ENCODE measurements around the gene LUC7L.
"Not testable (repeated sequence)": the region's sequence is repeated elsewhere in the genome, so short reads cannot be mapped to it uniquely, and the experiment has no call there.

The LUC7L gene

DNA sequence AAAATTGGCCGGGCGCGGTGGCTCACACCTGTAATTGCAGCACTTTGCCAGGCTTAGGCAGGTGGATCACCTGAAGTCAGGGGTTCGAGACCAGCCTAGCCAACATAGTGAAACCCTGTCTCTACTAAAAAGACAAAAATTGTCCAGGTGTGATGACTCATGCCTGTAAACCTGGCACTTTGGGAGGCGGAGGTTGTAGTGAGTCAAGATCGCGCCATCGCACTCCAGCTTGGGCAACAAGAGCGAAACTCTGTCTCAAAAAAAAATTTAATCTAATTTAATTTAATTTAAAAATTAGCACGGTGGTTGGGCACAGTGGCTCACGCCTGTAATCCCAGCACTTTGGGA is 50.6 kb downstream of the LUC7L start:
- no peak for DNase-seq

DNA sequence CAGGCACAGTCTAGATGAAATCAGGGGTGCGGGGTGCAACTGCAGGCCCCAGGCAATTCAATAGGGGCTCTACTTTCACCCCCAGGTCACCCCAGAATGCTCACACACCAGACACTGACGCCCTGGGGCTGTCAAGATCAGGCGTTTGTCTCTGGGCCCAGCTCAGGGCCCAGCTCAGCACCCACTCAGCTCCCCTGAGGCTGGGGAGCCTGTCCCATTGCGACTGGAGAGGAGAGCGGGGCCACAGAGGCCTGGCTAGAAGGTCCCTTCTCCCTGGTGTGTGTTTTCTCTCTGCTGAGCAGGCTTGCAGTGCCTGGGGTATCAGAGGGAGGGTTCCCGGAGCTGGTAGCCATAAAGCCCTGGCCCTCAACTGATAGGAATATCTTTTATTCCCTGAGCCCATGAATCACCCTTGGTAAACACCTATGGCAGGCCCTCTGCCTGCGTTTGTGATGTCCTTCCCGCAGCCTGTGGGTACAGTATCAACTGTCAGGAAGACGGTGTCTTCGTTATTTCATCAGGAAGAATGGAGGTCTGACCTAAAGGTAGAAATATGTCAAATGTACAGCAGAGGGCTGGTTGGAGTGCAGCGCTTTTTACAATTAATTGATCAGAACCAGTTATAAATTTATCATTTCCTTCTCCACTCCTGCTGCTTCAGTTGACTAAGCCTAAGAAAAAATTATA is 51.1 kb downstream of the LUC7L start:
- DNase-seq = no peak

DNA sequence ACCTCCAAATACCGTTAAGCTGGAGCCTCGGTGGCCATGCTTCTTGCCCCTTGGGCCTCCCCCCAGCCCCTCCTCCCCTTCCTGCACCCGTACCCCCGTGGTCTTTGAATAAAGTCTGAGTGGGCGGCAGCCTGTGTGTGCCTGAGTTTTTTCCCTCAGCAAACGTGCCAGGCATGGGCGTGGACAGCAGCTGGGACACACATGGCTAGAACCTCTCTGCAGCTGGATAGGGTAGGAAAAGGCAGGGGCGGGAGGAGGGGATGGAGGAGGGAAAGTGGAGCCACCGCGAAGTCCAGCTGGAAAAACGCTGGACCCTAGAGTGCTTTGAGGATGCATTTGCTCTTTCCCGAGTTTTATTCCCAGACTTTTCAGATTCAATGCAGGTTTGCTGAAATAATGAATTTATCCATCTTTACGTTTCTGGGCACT is 51.8 kb downstream of the LUC7L start:
- DNase-seq = no peak

DNA sequence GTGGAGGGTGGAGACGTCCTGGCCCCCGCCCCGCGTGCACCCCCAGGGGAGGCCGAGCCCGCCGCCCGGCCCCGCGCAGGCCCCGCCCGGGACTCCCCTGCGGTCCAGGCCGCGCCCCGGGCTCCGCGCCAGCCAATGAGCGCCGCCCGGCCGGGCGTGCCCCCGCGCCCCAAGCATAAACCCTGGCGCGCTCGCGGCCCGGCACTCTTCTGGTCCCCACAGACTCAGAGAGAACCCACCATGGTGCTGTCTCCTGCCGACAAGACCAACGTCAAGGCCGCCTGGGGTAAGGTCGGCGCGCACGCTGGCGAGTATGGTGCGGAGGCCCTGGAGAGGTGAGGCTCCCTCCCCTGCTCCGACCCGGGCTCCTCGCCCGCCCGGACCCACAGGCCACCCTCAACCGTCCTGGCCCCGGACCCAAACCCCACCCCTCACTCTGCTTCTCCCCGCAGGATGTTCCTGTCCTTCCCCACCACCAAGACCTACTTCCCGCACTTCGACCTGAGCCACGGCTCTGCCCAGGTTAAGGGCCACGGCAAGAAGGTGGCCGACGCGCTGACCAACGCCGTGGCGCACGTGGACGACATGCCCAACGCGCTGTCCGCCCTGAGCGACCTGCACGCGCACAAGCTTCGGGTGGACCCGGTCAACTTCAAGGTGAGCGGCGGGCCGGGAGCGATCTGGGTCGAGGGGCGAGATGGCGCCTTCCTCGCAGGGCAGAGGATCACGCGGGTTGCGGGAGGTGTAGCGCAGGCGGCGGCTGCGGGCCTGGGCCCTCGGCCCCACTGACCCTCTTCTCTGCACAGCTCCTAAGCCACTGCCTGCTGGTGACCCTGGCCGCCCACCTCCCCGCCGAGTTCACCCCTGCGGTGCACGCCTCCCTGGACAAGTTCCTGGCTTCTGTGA is 52.5 kb downstream of the LUC7L start, which contains the start of gene HBA1:
HBA1 (plus strand) TSS at position 204 of the 906 bp plus-strand sequence; CDS start at position 241, 37 bp downstream.
- not testable (repeated sequence) for DNase-seq

DNA sequence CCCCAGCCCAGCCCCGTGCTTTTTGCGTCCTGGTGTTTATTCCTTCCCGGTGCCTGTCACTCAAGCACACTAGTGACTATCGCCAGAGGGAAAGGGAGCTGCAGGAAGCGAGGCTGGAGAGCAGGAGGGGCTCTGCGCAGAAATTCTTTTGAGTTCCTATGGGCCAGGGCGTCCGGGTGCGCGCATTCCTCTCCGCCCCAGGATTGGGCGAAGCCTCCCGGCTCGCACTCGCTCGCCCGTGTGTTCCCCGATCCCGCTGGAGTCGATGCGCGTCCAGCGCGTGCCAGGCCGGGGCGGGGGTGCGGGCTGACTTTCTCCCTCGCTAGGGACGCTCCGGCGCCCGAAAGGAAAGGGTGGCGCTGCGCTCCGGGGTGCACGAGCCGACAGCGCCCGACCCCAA is 53.2 kb downstream of the LUC7L start:
- DNase-seq = not testable (repeated sequence)

DNA sequence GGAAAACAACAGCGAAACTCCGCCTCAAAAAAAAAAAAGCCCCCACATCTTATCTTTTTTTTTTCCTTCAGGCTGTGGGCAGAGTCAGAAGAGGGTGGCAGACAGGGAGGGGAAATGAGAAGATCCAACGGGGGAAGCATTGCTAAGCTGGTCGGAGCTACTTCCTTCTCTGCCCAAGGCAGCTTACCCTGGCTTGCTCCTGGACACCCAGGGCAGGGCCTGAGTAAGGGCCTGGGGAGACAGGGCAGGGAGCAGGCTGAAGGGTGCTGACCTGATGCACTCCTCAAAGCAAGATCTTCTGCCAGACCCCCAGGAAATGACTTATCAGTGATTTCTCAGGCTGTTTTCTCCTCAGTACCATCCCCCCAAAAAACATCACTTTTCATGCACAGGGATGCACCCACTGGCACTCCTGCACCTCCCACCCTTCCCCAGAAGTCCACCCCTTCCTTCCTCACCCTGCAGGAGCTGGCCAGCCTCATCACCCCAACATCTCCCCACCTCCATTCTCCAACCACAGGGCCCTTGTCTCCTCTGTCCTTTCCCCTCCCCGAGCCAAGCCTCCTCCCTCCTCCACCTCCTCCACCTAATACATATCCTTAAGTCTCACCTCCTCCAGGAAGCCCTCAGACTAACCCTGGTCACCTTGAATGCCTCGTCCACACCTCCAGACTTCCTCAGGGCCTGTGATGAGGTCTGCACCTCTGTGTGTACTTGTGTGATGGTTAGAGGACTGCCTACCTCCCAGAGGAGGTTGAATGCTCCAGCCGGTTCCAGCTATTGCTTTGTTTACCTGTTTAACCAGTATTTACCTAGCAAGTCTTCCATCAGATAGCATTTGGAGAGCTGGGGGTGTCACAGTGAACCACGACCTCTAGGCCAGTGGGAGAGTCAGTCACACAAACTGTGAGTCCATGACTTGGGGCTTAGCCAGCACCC is 54.0 kb downstream of the LUC7L start:
- DNase-seq = no peak

DNA sequence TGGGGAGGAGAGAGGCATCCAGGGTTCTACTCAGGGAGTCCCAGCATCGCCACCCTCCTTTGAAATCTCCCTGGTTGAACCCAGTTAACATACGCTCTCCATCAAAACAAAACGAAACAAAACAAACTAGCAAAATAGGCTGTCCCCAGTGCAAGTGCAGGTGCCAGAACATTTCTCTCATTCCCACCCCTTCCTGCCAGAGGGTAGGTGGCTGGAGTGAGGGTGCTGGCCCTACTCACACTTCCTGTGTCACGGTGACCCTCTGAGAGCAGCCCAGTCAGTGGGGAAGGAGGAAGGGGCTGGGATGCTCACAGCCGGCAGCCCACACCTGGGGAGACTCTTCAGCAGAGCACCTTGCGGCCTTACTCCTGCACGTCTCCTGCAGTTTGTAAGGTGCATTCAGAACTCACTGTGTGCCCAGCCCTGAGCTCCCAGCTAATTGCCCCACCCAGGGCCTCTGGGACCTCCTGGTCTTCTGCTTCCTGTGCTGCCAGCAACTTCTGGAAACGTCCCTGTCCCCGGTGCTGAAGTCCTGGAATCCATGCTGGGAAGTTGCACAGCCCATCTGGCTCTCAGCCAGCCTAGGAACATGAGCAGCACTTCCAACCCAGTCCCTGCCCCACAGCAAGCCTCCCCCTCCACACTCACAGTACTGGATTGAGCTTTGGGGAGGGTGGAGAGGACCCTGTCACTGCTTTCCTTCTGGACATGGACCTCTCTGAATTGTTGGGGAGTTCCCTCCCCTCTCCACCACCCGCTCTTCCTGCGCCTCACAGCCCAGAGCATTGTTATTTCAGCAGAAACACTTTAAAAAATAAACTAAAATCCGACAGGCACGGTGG is 55.1 kb downstream of the LUC7L start:
- DNase-seq = not testable (repeated sequence)

DNA sequence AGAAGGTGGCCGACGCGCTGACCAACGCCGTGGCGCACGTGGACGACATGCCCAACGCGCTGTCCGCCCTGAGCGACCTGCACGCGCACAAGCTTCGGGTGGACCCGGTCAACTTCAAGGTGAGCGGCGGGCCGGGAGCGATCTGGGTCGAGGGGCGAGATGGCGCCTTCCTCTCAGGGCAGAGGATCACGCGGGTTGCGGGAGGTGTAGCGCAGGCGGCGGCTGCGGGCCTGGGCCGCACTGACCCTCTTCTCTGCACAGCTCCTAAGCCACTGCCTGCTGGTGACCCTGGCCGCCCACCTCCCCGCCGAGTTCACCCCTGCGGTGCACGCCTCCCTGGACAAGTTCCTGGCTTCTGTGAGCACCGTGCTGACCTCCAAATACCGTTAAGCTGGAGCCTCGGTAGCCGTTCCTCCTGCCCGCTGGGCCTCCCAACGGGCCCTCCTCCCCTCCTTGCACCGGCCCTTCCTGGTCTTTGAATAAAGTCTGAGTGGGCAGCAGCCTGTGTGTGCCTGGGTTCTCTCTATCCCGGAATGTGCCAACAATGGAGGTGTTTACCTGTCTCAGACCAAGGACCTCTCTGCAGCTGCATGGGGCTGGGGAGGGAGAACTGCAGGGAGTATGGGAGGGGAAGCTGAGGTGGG is 55.9 kb downstream of the LUC7L start:
- DNase-seq = not testable (repeated sequence)

DNA sequence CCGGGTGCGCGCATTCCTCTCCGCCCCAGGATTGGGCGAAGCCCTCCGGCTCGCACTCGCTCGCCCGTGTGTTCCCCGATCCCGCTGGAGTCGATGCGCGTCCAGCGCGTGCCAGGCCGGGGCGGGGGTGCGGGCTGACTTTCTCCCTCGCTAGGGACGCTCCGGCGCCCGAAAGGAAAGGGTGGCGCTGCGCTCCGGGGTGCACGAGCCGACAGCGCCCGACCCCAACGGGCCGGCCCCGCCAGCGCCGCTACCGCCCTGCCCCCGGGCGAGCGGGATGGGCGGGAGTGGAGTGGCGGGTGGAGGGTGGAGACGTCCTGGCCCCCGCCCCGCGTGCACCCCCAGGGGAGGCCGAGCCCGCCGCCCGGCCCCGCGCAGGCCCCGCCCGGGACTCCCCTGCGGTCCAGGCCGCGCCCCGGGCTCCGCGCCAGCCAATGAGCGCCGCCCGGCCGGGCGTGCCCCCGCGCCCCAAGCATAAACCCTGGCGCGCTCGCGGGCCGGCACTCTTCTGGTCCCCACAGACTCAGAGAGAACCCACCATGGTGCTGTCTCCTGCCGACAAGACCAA is 56.8 kb downstream of the LUC7L start, which contains the start of gene HBA2:
HBA2 (plus strand) TSS at position 503 of the 568 bp plus-strand sequence; CDS start at position 540, 37 bp downstream.
- DNase-seq = not testable (repeated sequence)

DNA sequence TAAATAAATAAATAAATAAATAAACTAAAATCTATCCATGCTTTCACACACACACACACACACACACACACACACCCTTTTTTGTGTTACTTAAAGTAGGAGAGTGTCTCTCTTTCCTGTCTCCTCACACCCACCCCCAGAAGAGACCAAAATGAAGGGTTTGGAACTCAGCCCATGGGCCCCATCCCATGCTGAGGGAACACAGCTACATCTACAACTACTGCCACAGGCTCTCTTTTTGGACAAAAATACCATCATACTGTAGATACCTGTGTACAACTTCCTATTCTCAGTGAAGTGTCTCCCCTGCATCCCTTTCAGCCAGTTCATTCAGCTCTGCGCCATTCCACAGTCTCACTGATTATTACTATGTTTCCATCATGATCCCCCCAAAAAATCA is 58.5 kb downstream of the LUC7L start:
- no peak for DNase-seq

DNA sequence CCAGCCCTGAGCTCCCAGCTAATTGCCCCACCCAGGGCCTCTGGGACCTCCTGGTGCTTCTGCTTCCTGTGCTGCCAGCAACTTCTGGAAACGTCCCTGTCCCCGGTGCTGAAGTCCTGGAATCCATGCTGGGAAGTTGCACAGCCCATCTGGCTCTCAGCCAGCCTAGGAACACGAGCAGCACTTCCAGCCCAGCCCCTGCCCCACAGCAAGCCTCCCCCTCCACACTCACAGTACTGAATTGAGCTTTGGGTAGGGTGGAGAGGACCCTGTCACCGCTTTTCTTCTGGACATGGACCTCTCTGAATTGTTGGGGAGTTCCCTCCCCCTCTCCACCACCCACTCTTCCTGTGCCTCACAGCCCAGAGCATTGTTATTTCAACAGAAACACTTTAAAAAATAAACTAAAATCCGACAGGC is 59.2 kb downstream of the LUC7L start:
- not testable (repeated sequence) for DNase-seq

DNA sequence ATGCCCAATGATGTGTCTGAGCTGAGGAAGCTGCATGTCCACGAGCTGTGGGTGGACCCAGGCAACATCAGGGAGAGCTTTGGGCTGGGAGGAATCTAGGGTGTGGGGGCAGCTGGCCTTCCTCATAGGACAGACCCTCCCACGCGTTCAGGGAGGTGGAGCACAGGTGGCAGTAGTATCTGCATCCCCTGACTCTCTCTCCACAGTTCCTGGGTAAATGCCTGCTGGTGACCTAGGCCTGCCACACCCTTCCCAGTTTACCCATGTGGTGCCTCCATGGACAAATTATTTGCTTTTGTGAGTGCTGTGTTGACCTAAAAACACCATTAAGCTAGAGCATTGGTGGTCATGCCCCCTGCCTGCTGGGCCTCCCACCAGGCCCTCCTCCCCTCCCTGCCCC is 60.2 kb downstream of the LUC7L start:
- DNase-seq = no peak

DNA sequence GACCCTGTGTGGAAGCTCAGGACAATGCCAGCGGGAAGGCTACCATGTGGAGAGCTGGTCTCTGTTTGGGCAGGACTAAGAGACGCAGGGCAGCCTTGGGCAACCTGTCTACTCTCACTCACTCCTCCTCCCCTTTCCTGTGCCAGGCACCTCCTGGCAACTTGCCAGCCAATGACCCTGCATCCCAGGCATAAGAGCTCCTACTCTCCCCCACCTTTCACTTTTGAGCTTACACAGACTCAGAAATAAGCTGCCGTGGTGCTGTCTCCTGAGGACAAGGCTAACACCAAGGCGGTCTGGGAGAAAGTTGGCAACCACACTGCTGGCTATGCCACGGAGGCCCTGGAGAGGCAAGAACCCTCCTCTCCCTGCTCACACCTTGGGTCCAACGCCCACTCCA is 60.8 kb downstream of the LUC7L start:
- no peak for DNase-seq

DNA sequence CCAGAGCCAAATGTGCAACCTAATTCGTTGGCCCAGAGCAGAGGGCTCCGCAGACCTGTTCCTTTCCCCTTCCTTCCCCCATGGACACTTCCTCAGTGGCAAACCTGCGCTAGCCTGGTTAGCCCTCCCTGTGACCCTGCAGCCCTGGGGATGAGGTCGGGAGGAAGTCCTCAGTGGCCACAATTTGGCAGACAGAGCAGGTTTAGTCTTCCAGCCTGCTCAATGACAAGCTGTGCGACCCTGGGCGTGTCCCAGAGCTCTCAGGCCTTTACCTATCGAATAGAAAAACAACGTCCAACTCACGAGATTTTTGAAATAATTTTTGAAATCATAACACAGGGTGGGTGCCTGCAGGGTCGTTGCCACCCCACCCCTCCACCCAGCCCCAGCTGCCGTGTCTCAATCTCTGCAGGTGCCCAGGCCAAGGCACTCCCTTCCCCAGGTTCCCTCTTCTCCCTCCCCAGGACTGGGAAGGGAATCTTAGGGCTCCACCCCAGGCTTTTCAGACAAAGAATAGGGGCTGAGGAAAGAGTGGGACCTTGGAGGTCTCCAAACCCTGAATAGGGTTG is 62.0 kb downstream of the LUC7L start:
- DNase-seq = no peak

DNA sequence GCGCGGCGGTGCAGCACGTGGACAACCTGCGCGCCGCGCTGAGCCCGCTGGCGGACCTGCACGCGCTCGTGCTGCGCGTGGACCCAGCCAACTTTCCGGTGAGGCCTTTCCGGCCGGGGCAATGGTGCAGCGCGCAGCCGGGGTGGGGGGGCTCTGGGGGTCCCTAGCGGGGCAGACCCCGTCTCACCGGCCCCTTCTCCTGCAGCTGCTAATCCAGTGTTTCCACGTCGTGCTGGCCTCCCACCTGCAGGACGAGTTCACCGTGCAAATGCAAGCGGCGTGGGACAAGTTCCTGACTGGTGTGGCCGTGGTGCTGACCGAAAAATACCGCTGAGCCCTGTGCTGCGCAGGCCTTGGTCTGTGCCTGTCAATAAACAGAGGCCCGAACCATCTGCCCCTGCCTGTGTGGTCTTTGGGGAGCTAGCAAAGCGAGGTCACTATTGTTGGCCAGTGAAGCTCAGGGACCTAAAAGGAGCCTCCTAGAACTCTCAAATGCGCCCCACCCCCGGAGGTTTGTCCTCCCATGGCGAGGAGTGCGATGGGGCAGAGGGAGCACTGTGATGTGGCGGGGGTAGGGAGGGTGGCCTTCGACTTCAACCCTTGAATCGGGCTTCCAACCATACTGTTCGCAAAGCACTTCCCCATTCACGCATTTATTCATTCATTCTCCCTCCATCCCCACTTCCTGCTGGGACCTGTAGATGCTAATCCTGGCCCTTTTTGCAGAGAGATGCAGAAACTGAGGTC is 62.7 kb downstream of the LUC7L start:
- DNase-seq = no peak

DNA sequence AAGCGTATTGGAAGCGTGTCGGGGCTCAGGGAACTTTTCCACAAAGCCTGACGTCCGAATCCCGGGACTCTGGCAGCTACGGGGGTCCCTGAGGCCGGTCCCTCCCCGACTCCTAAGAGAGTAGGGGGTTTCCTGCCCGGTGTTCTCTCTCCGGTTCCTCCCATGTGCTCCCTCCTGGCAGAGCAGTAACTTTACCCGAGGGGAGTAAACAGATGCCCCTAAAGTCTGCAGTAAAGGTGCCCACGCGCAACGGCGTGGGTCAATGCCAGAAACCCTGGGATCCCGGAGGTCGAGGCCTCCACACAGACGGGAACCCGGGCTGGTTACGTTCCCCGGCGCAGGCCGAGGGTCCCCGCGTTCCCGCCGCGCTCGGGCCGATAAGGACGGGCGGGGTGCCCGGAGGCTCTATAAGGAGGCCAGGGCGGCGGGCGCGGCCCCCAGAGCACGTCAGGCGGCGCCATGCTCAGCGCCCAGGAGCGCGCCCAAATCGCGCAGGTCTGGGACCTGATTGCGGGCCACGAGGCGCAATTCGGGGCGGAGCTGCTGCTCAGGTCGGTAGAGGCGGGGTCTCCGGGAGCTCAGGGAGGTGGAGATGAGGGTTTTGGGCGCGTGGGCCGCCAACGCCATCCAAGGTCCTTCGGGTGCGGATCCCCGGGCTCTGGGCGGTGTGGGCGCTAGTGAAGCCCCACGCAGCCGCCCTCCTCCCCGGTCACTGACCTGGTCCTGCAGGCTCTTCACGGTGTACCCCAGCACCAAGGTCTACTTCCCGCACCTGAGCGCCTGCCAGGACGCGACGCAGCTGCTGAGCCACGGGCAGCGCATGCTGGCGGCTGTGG is 63.5 kb downstream of the LUC7L start, which contains the start of gene HBM:
HBM (plus strand) TSS at position 440 of the 836 bp plus-strand sequence; CDS start at position 460, 20 bp downstream.
- no peak for DNase-seq

DNA sequence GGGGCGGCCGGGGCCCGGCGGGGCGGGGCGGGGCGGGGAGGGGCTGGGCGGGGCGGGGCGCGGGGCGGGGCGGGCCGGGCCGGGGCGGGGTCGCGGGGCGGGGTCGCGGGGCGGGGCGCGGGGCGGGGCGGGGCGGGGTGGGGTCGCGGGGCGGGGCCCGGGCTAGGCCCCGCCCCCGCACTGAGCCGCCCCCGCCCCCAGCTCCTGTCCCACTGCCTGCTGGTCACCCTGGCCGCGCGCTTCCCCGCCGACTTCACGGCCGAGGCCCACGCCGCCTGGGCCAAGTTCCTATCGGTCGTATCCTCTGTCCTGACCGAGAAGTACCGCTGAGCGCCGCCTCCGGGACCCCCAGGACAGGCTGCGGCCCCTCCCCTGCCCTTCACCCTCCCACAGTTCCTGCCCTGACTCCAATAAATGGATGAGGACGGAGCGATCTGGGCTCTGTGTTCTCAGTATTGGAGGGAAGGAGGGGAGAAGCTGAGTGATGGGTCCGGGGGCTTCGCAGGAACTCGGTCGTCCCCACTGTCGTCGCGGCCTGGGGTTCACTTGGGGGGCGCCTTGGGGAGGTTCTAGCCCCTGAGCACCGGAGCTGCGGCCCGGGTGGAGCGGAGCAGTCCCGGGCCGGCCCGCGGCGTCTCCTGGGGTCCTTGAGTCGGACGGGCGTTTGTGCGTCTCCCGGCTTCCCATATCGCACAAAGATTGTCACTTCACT is 64.3 kb downstream of the LUC7L start:
- no peak for DNase-seq

Data from activated CD8-positive, alpha-beta memory T cell treated with anti-CD3 and anti-CD28 coated beads for 24 hours (primary cell).